Glutamatergic neuron (in vitro differentiated cells): ENCODE results near the gene DHX30. TPM values are rescaled to one million over a fixed set of nuclear protein-coding genes. Genes with fewer than 3 reads are reported as not detected.

Experiments used
- DNase-seq: peaks from one replicate; pipeline ENCODE4 v3.0.0; 2022
- H3K27ac Mint-ChIP-seq: one replicate; pipeline ENCODE4 v1.8.0; 2020; ENCODE audit warnings: mild to moderate bottlenecking, mixed read lengths, inconsistent platforms; ENCODE audit not compliant: unreplicated experiment
- H3K27me3 Mint-ChIP-seq: one replicate; pipeline ENCODE4 v1.8.0; 2020; ENCODE audit warnings: mild to moderate bottlenecking, moderate library complexity, mixed read lengths, inconsistent platforms; ENCODE audit not compliant: unreplicated experiment
- H3K36me3 Mint-ChIP-seq: one replicate; pipeline ENCODE4 v1.8.0; 2020; ENCODE audit warnings: mild to moderate bottlenecking, mixed read lengths, inconsistent platforms; ENCODE audit not compliant: unreplicated experiment
- H3K4me1 Mint-ChIP-seq: one replicate; pipeline ENCODE4 v1.8.0; 2020; ENCODE audit warnings: mild to moderate bottlenecking, low read depth, mixed read lengths, inconsistent platforms; ENCODE audit not compliant: unreplicated experiment
- H3K4me3 Mint-ChIP-seq: one replicate; pipeline ENCODE4 v1.8.0; 2020; ENCODE audit warnings: mild to moderate bottlenecking, mixed read lengths, inconsistent platforms; ENCODE audit not compliant: unreplicated experiment
- H3K9me3 Mint-ChIP-seq: one replicate; pipeline ENCODE4 v1.8.0; 2020; ENCODE audit warnings: mild to moderate bottlenecking, moderate library complexity, mixed read lengths, inconsistent platforms; ENCODE audit not compliant: unreplicated experiment
- total RNA-seq: library from RNA; stranded (reverse); fragmentation: NEBNext Ultra II Directional; extraction: Animal tissue kit (Norgen Biotek cat#: 25700); gene quantifications from one replicate; pipeline ENCODE4 v1.2.1, GENCODE V29; 2021; ENCODE audit not compliant: unreplicated experiment
- TF ChIP-seq, protein P1 (sequence below): fragments of 200-600 bp; sonication (generic); IDR thresholded peaks from one replicate; pipeline ENCODE4 v1.5.0; 2021; ENCODE audit not compliant: partially characterized antibody, unreplicated experiment

DHX30 gene
- total RNA-seq, 1 donor from 2014 or later = 116 TPM

DNA sequence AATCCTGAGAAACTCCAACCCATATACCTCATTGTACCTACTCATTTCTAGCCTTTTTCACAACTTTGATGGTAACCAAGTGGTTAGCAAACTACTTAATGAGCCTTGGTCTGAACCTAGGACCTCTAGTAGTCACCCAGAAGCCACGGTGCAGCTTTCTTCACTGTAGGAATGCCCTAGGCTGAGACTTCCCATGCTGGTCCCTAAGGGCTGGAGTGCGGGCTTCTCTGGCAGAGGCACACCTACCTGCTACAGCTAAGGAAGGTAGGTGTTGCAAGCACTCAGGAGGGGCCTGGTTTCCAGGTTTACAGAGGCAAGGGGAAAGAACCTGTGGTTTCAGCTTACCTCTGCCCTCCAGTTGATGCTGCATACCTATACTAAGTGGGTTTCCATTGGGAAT is 65.4 kb downstream of the DHX30 start:
- TF ChIP-seq, protein P1, sequence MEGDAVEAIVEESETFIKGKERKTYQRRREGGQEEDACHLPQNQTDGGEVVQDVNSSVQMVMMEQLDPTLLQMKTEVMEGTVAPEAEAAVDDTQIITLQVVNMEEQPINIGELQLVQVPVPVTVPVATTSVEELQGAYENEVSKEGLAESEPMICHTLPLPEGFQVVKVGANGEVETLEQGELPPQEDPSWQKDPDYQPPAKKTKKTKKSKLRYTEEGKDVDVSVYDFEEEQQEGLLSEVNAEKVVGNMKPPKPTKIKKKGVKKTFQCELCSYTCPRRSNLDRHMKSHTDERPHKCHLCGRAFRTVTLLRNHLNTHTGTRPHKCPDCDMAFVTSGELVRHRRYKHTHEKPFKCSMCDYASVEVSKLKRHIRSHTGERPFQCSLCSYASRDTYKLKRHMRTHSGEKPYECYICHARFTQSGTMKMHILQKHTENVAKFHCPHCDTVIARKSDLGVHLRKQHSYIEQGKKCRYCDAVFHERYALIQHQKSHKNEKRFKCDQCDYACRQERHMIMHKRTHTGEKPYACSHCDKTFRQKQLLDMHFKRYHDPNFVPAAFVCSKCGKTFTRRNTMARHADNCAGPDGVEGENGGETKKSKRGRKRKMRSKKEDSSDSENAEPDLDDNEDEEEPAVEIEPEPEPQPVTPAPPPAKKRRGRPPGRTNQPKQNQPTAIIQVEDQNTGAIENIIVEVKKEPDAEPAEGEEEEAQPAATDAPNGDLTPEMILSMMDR = no peak
- peaks cover 5% of the 10 kb centered on the region for H3K36me3 Mint-ChIP-seq
- H3K27ac Mint-ChIP-seq = no peak overlapping the region
- H3K4me1 Mint-ChIP-seq = no peaks in the 10 kb centered on the region
- H3K27me3 Mint-ChIP-seq = peaks cover 5% of the 10 kb centered on the region
- peaks cover 12% of the 10 kb centered on the region for H3K9me3 Mint-ChIP-seq
- DNase-seq = no peak
- no peak overlapping the region for H3K4me3 Mint-ChIP-seq

DNA sequence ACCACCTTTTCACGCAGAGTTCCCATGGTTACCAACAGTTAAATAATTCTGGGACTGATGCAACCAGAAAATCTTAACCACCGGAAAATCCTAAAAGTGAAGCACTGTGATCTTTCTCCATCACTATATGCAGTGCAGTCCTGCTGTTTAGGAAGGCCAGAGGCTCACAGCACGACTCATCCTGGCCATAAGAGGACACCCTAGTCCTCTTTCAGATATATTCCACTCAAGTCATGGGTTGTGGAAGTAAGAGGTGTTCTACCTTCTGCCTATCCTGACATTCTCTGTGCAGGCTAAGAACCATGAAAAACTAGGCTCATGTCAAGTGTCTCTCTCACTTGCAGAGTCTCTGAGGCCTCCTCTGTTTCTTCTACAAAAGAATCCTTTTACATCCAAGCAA is 67.2 kb downstream of the DHX30 start:
- Mint-ChIP-seq H3K27me3 (peaks cover 5% of the 10 kb centered on the region), H3K4me1 (no peaks in the 10 kb centered on the region), H3K27ac (no peak overlapping the region), H3K9me3 (peaks cover 11% of the 10 kb centered on the region), H3K36me3 (peaks cover 5% of the 10 kb centered on the region), H3K4me3 (no peak overlapping the region)
- TF ChIP-seq, protein P1 = no peak
- no peak for DNase-seq

DNA sequence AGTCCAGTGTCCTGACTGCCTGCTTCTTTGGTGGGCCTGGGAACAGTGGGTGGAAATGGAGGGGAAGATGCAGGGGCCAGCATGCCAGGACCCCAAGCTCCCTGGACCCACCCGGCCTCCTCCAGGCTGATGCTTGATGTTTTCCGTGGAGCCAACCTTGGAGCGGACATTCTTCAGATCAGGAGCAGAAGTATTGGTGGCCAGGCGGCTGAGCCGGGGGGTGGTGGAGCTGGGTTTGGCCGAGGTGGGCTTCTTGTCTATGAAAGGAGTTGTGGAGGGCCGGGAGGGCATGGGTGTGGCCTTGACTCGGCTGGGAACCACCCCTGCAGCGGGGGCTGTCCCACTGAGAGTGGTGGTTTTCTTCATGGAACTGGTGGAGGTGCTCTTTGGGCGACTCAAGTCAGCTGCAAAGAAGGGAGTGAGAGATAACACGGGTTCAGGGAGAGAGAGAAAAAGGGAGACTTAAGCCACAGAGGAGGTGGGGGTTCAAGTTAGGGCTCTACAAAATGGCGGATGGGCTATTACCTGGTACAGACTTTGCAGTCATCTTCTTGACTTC is 67.8 kb downstream of the DHX30 start:
- Mint-ChIP-seq H3K27me3 (peaks cover 5% of the 10 kb centered on the region), H3K27ac (no peak overlapping the region), H3K36me3 (peaks cover 5% of the 10 kb centered on the region), H3K4me3 (no peak overlapping the region), H3K4me1 (no peaks in the 10 kb centered on the region), H3K9me3 (peaks cover 7% of the 10 kb centered on the region)
- TF ChIP-seq, protein P1 = no peak
- DNase-seq = no peak

DNA sequence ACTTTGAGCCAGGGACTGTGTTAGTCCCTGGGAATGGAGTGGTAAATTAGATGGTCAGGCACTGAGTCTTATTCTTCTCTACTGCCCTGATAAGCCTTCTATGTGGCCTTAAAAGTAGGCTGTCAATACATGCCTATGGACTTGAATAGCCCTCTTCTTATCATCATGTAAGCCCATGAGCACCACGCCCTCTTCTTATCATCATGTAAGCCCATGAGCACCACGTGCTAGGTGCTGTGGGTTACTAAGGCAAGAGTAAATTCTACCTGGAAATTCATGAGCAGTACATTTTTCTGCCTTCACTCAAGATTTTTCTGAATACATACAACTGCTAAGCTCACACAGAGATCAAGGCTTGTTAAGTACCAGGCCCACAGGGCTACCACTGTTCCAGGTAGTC is 68.5 kb downstream of the DHX30 start:
- Mint-ChIP-seq H3K4me1 (no peaks in the 10 kb centered on the region), H3K4me3 (no peak overlapping the region), H3K36me3 (peaks cover 5% of the 10 kb centered on the region), H3K27me3 (peaks cover 3% of the 10 kb centered on the region), H3K9me3 (peaks cover 4% of the 10 kb centered on the region), H3K27ac (no peak overlapping the region)
- TF ChIP-seq, protein P1 = no peak
- DNase-seq = no peak

DNA sequence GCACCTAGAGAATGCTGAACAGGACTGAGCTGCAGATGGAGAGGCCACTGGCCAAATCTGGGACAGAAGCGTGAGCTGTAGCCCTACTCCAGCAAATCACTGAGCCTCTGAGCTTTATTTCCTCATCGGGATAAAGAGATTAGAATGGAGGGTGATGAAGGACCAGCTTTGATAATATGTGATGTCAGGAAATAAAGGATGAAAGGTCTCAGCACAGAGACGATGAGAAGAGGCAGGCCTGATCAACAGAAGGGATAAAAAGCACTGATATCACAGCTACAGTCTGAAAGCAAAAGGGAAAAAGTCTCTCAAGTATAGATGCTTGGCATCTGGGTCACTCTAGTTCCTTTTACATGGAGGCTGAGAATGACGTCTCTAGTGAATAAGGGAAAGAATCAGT is 70.0 kb downstream of the DHX30 start:
- Mint-ChIP-seq H3K27ac (no peak overlapping the region), H3K36me3 (no peaks in the 10 kb centered on the region), H3K27me3 (peaks cover 6% of the 10 kb centered on the region), H3K9me3 (peaks cover 4% of the 10 kb centered on the region), H3K4me3 (no peak overlapping the region), H3K4me1 (no peaks in the 10 kb centered on the region)
- DNase-seq = no peak
- TF ChIP-seq, protein P1 = no peak
